GM12892 (cell line): ENCODE measurements around the gene LLGL1.

Source experiments
- POLR2A ChIP-seq: IDR thresholded peaks from 2 replicates; pipeline ENCODE4 v1.6.1; 2011; ENCODE audit warnings: low read depth, low read length, control low read depth
- POLR2AphosphoS5 ChIP-seq: IDR thresholded peaks from 2 replicates; pipeline ENCODE4 v1.6.1; 2011; ENCODE audit warnings: low read depth, low read length, control low read depth

- TF ChIP-seq POLR2AphosphoS5: no peak
- TF ChIP-seq POLR2A: no peak
Measured at GRCh38 chr17:18236494-18236893, 11.1 kb downstream of the LLGL1 start.
